ENCODE measurements around the gene TM4SF5.
"Not testable (repeated sequence)": the region's sequence is repeated elsewhere in the genome, so short reads cannot be mapped to it uniquely, and the experiment has no call there.

TM4SF5 gene

GRCh38 chr17:4795168-4795567 is 23.5 kb downstream of the TM4SF5 start:
- no peak for FAIRE-seq

- FAIRE-seq, result no peak
Observed at GRCh38 chr17:4796552-4796920, 24.9 kb downstream of the TM4SF5 start.

- no peak for FAIRE-seq
Observed at GRCh38 chr17:4800462-4801196, 28.9 kb downstream of the TM4SF5 start.

GRCh38 chr17:4802228-4802627 is 30.5 kb downstream of the TM4SF5 start, which contains the start of gene C17orf114:
C17orf114 (minus strand) TSS chr17:4802328.
- no peak for FAIRE-seq

GRCh38 chr17:4806456-4806776 is 34.7 kb downstream of the TM4SF5 start:
- no peak for FAIRE-seq

- FAIRE-seq, result no peak
Observed at GRCh38 chr17:4806777-4807604, 35.3 kb downstream of the TM4SF5 start, which contains the start of gene PLD2. PLD2 (plus strand) TSS chr17:4807152; CDS start chr17:4807773, 621 bp downstream.

- no peak for FAIRE-seq
Observed at GRCh38 chr17:4807605-4808377, 36.1 kb downstream of the TM4SF5 start.

- FAIRE-seq, result no peak
Observed at GRCh38 chr17:4808378-4808767, 36.7 kb downstream of the TM4SF5 start.

- no peak for FAIRE-seq
Observed at GRCh38 chr17:4810696-4811290, 39.1 kb downstream of the TM4SF5 start.

- no peak for FAIRE-seq
Observed at GRCh38 chr17:4811471-4811870, 39.8 kb downstream of the TM4SF5 start.

GRCh38 chr17:4812690-4813089 is 41.0 kb downstream of the TM4SF5 start:
- no peak for FAIRE-seq

GRCh38 chr17:4815043-4815675 is 43.5 kb downstream of the TM4SF5 start:
- no peak for FAIRE-seq

- no peak for FAIRE-seq
Observed at GRCh38 chr17:4816826-4817225, 45.1 kb downstream of the TM4SF5 start.

- no peak for FAIRE-seq
Observed at GRCh38 chr17:4818276-4818675, 46.6 kb downstream of the TM4SF5 start.

- no peak for FAIRE-seq
Observed at GRCh38 chr17:4822835-4823234, 51.1 kb downstream of the TM4SF5 start.

- no peak for FAIRE-seq
Observed at GRCh38 chr17:4823373-4824089, 51.8 kb downstream of the TM4SF5 start.

- FAIRE-seq, result no peak
Observed at GRCh38 chr17:4827399-4827798, 55.7 kb downstream of the TM4SF5 start.

- not testable (repeated sequence) for FAIRE-seq
Observed at GRCh38 chr17:4832829-4833177, 61.1 kb downstream of the TM4SF5 start.
